ENCODE results near the gene CLEC20A. TPM values are rescaled to one million over a fixed set of nuclear protein-coding genes. Genes with fewer than 3 reads are reported as not detected.

CLEC20A gene
- total RNA-seq, result 1 to 10 TPM in 2 of 8 experiments, under 1 TPM in 4, not detected in 2; 0.21 to 3.1 (median 0.50) TPM

- peaks cover 0 to 2% of the 10 kb centered on the region in 2 donors for H3K4me1 ChIP-seq (replicated peaks in 1 of 2)
- H3K4me3 ChIP-seq, result no peak within 1 kb of the TSS
- no peak for ATAC-seq (replicated peaks in 6 of 8)
- no peak within 1 kb of the TSS for H3K27ac ChIP-seq
- WGBS, 10 experiments, result 85 to 100% (median 95%) methylated on average over 1 to 16 of the region's 26 CpGs; no CpG with 5 or more reads in 5 of the 10 experiments
- in situ Hi-C loops (cut with MboI; ENCODE audit: low pct_unique_long_range_greater_than_20kb in 2 of 9, low sequenced_read_pairs in 9 of 9, unreplicated experiment in 9 of 9), result no loop called here
These were observed at the start of gene CLEC20A for GRCh38 chr1:178496410-178497135. TSS of gene CLEC20A (minus strand) at chr1:178496964. CDS start at chr1:178496939, 25 bp downstream.

- peaks cover 3 to 13% of the 10 kb centered on the region in 2 donors for H3K4me1 ChIP-seq (replicated peaks in 1 of 2)
- WGBS, 10 experiments, result 67 to 100% (median 94%) methylated on average over 1 to 9 of the region's 9 CpGs; no CpG with 5 or more reads in 1 of the 10 experiments
- H3K4me3 ChIP-seq, result no peak overlapping the region
- in situ Hi-C loops (cut with MboI; ENCODE audit: low pct_unique_long_range_greater_than_20kb in 2 of 9, low sequenced_read_pairs in 9 of 9, unreplicated experiment in 9 of 9), result loop anchor here in 8 of 9 experiments (10.0 to 25.0 kb wide), 8 partner anchors 200 to 843 kb away; partner anchors contain the start of gene AXDND1 (in 5 of the 8)
- H3K27ac ChIP-seq, result no peak overlapping the region
- no peak for ATAC-seq (replicated peaks in 6 of 8)
These were observed 47.8 kb upstream of the CLEC20A start for GRCh38 chr1:178544531-178544930.

- 7 to 33% (median 12%) methylated on average over 3 to 8 of the region's 10 CpGs; no CpG with 5 or more reads in 2 of the 10 experiments for WGBS, 10 experiments
- Histone ChIP-seq H3K4me1 (replicated peaks in 1 of 2) (peaks cover 3 to 13% of the 10 kb centered on the region in 2 donors), H3K4me3 (peak overlapping the region; percentile 44 to 58 (median 47)), H3K27ac (peak overlapping the region; percentile 69 to 83)
- peak; percentile 7 to 44 (median 32) for ATAC-seq (replicated peaks in 6 of 8)
- in situ Hi-C loops (cut with MboI; ENCODE audit: low pct_unique_long_range_greater_than_20kb in 2 of 9, low sequenced_read_pairs in 9 of 9, unreplicated experiment in 9 of 9), result loop anchor here in 8 of 9 experiments (10.0 to 25.0 kb wide), 8 partner anchors 202 to 844 kb away; partner anchors contain the start of gene AXDND1 (in 5 of the 8)
These were observed 46.5 kb upstream of the CLEC20A start for GRCh38 chr1:178543290-178543607.

- peaks cover 3 to 13% of the 10 kb centered on the region in 2 donors for H3K4me1 ChIP-seq (replicated peaks in 1 of 2)
- H3K4me3 ChIP-seq, result peak overlapping the region; percentile 44 to 58 (median 47)
- 0 to 2% methylated on average over 7 to 23 of the region's 66 CpGs; no CpG with 5 or more reads in 8 of the 10 experiments for WGBS, 10 experiments
- in situ Hi-C loops (cut with MboI; ENCODE audit: low pct_unique_long_range_greater_than_20kb in 2 of 9, low sequenced_read_pairs in 9 of 9, unreplicated experiment in 9 of 9), result loop anchor here in 8 of 9 experiments (10.0 to 25.0 kb wide), 8 partner anchors 202 to 845 kb away; partner anchors contain the start of gene AXDND1 (in 5 of the 8)
- H3K27ac ChIP-seq, result peak overlapping the region; percentile 69 to 83
- peak; percentile 74 to 88 (median 86) for ATAC-seq (replicated peaks in 6 of 8)
These were observed 46.0 kb upstream of the CLEC20A start for GRCh38 chr1:178542554-178543289.

GRCh38 chr1:178541829-178542553 lies 45.2 kb upstream of the CLEC20A start:
- ATAC-seq (replicated peaks in 6 of 8), result peak; percentile 4 to 45 (median 21)
- Histone ChIP-seq H3K4me1 (replicated peaks in 1 of 2) (peaks cover 3 to 13% of the 10 kb centered on the region in 2 donors), H3K27ac (peak overlapping the region in 1 of 2 donors; percentile 83), H3K4me3 (peak overlapping the region; percentile 44 to 58 (median 47))
- 0 to 80% (median 7%) methylated on average over 1 to 11 of the region's 33 CpGs; no CpG with 5 or more reads in 3 of the 10 experiments for WGBS, 10 experiments
- in situ Hi-C loops (cut with MboI; ENCODE audit: low pct_unique_long_range_greater_than_20kb in 2 of 9, low sequenced_read_pairs in 9 of 9, unreplicated experiment in 9 of 9), result loop anchor here in 8 of 9 experiments (10.0 to 25.0 kb wide), 8 partner anchors 203 to 845 kb away; partner anchors contain the start of gene AXDND1 (in 5 of the 8)

- H3K4me3 ChIP-seq, result no peak overlapping the region
- H3K27ac ChIP-seq, result no peak overlapping the region
- in situ Hi-C loops (cut with MboI; ENCODE audit: low pct_unique_long_range_greater_than_20kb in 2 of 9, low sequenced_read_pairs in 9 of 9, unreplicated experiment in 9 of 9), result loop anchor here in 8 of 9 experiments (10.0 to 25.0 kb wide), 8 partner anchors 203 to 846 kb away; partner anchors contain the start of gene AXDND1 (in 5 of the 8)
- peaks cover 3 to 13% of the 10 kb centered on the region in 2 donors for H3K4me1 ChIP-seq (replicated peaks in 1 of 2)
- ATAC-seq (replicated peaks in 6 of 8), result no peak
- WGBS, 10 experiments, result 20 to 100% (median 82%) methylated on average over 1 of the region's 5 CpGs; no CpG with 5 or more reads in 6 of the 10 experiments
These were observed 44.6 kb upstream of the CLEC20A start for GRCh38 chr1:178541379-178541778.

GRCh38 chr1:178540646-178541045 lies 43.9 kb upstream of the CLEC20A start:
- H3K4me3 ChIP-seq, result no peak overlapping the region
- in situ Hi-C loops (cut with MboI; ENCODE audit: low pct_unique_long_range_greater_than_20kb in 2 of 9, low sequenced_read_pairs in 9 of 9, unreplicated experiment in 9 of 9), result loop anchor here in 8 of 9 experiments (10.0 to 25.0 kb wide), 8 partner anchors 204 to 847 kb away; partner anchors contain the start of gene AXDND1 (in 5 of the 8)
- H3K4me1 ChIP-seq (replicated peaks in 1 of 2), result peaks cover 3 to 13% of the 10 kb centered on the region in 2 donors

GRCh38 chr1:178540204-178540603 lies 43.4 kb upstream of the CLEC20A start:
- peaks cover 3 to 13% of the 10 kb centered on the region in 2 donors for H3K4me1 ChIP-seq (replicated peaks in 1 of 2)
- ATAC-seq (replicated peaks in 6 of 8), result no peak
- in situ Hi-C loops (cut with MboI; ENCODE audit: low pct_unique_long_range_greater_than_20kb in 2 of 9, low sequenced_read_pairs in 9 of 9, unreplicated experiment in 9 of 9), result loop anchor here in 8 of 9 experiments (10.0 to 25.0 kb wide), 8 partner anchors 205 to 847 kb away; partner anchors contain the start of gene AXDND1 (in 5 of the 8)
- 0 to 93% (median 81%) methylated on average over 3 to 6 of the region's 6 CpGs; no CpG with 5 or more reads in 2 of the 10 experiments for WGBS, 10 experiments
- no peak overlapping the region for H3K4me3 ChIP-seq
- H3K27ac ChIP-seq, result no peak overlapping the region

More at GRCh38 chr1:178540646-178541045, 43.9 kb upstream of the CLEC20A start:
- no peak overlapping the region for H3K27ac ChIP-seq
- peak in 2 of 8 experiments; percentile 7 to 9 for ATAC-seq (replicated peaks in 6 of 8)
- 0 to 91% (median 69%) methylated on average over 1 to 7 of the region's 7 CpGs; no CpG with 5 or more reads in 2 of the 10 experiments for WGBS, 10 experiments

GRCh38 chr1:178539291-178539690 lies 42.5 kb upstream of the CLEC20A start:
- 50 to 100% (median 87%) methylated on average over 1 to 6 of the region's 7 CpGs; no CpG with 5 or more reads in 5 of the 10 experiments for WGBS, 10 experiments
- no peak for ATAC-seq (replicated peaks in 6 of 8)
- Histone ChIP-seq H3K27ac (no peak overlapping the region), H3K4me3 (no peak overlapping the region), H3K4me1 (replicated peaks in 1 of 2) (peaks cover 3 to 13% of the 10 kb centered on the region in 2 donors)
- in situ Hi-C loops (cut with MboI; ENCODE audit: low pct_unique_long_range_greater_than_20kb in 2 of 9, low sequenced_read_pairs in 9 of 9, unreplicated experiment in 9 of 9), result loop anchor here (10.0 to 25.0 kb wide), 7 partner anchors 223 to 848 kb away; partner anchors contain the start of gene AXDND1 (in 5 of the 9)

GRCh38 chr1:178538192-178538916 lies 41.6 kb upstream of the CLEC20A start:
- H3K4me3 ChIP-seq, result no peak overlapping the region
- in situ Hi-C loops (cut with MboI; ENCODE audit: low pct_unique_long_range_greater_than_20kb in 2 of 9, low sequenced_read_pairs in 9 of 9, unreplicated experiment in 9 of 9), result loop anchor here (10.0 to 25.0 kb wide), 7 partner anchors 224 to 849 kb away; partner anchors contain the start of gene AXDND1 (in 5 of the 9)
- 20 to 100% (median 81%) methylated on average over 1 to 9 of the region's 9 CpGs for WGBS, 10 experiments
- peaks cover 0 to 5% of the 10 kb centered on the region in 2 donors for H3K4me1 ChIP-seq (replicated peaks in 1 of 2)
- ATAC-seq (replicated peaks in 6 of 8), result no peak
- H3K27ac ChIP-seq, result no peak overlapping the region

- in situ Hi-C loops (cut with MboI; ENCODE audit: low pct_unique_long_range_greater_than_20kb in 2 of 9, low sequenced_read_pairs in 9 of 9, unreplicated experiment in 9 of 9), result loop anchor here (10.0 to 25.0 kb wide), 7 partner anchors 225 to 850 kb away; partner anchors contain the start of gene AXDND1 (in 5 of the 9)
- no peak overlapping the region for H3K4me3 ChIP-seq
- 20 to 100% (median 82%) methylated on average over 1 to 20 of the region's 20 CpGs; no CpG with 5 or more reads in 1 of the 10 experiments for WGBS, 10 experiments
- ATAC-seq (replicated peaks in 6 of 8), result no peak
- no peak overlapping the region for H3K27ac ChIP-seq
- peaks cover 0 to 5% of the 10 kb centered on the region in 2 donors for H3K4me1 ChIP-seq (replicated peaks in 1 of 2)
These were observed 40.8 kb upstream of the CLEC20A start for GRCh38 chr1:178537382-178538090.

All from motor neuron (in vitro differentiated cells).